Stimulated activated CD4-positive, alpha-beta T cell treated with anti-CD3 and anti-CD28 coated beads, Interleukin-1b, Interleukin-23, amount 100 ng/mL, for 1 hour (primary cell): ENCODE results near the gene QPCTL.
"Not testable (repeated sequence)": the region's sequence is repeated elsewhere in the genome, so short reads cannot be mapped to it uniquely, and the experiment has no call there.

Source experiments
- DNase-seq, 2 donors: peaks; one replicate each; pipeline ENCODE4 v3.0.0-alpha.2; 2020; ENCODE audit warnings: low read depth in 2 of 2

QPCTL gene

GRCh38 chr19:45717131-45717982, 24.9 kb downstream of the QPCTL start:
- DNase-seq, result peak; percentile 83 to 95

- no peak for DNase-seq
Observed at GRCh38 chr19:45717983-45718650, 25.7 kb downstream of the QPCTL start.

- DNase-seq, result not testable (repeated sequence)
Observed at GRCh38 chr19:45720065-45720464, 27.6 kb downstream of the QPCTL start.

- not testable (repeated sequence) for DNase-seq
Observed at GRCh38 chr19:45728683-45729082, 36.2 kb downstream of the QPCTL start.

- DNase-seq, result no peak
Observed at GRCh38 chr19:45729800-45730290, 37.4 kb downstream of the QPCTL start.

- DNase-seq, result peak; percentile 77 to 80
Observed at GRCh38 chr19:45730368-45731288, 38.2 kb downstream of the QPCTL start, which contains the start of gene FBXO46. TSS of gene FBXO46 (minus strand) at chr19:45730896. CDS start at chr19:45713495, 17,401 bp downstream.

- DNase-seq, result no peak
Observed at GRCh38 chr19:45733160-45733810, 40.8 kb downstream of the QPCTL start, which contains the start of gene MEIOSIN. TSS of gene MEIOSIN (plus strand) at chr19:45733439. CDS start at chr19:45735377, 1,938 bp downstream.

GRCh38 chr19:45739498-45740439, 47.3 kb downstream of the QPCTL start:
- no peak for DNase-seq

GRCh38 chr19:45742969-45743368, 50.5 kb downstream of the QPCTL start:
- no peak for DNase-seq

- no peak for DNase-seq
Observed at GRCh38 chr19:45745606-45746005, 53.1 kb downstream of the QPCTL start.

GRCh38 chr19:45746866-45747265, 54.4 kb downstream of the QPCTL start:
- no peak for DNase-seq

- DNase-seq, result no peak
Observed at GRCh38 chr19:45747513-45747912, 55.0 kb downstream of the QPCTL start.

GRCh38 chr19:45751483-45751882, 59.0 kb downstream of the QPCTL start:
- not testable (repeated sequence) for DNase-seq

GRCh38 chr19:45752639-45753038, 60.2 kb downstream of the QPCTL start:
- no peak for DNase-seq

GRCh38 chr19:45753548-45753947, 61.1 kb downstream of the QPCTL start:
- DNase-seq, result no peak
